Stimulated activated CD8-positive, alpha-beta memory T cell treated with anti-CD3 and anti-CD28 coated beads, Interleukin-12 subunit alpha, Interleukin-12 subunit beta, amount 100 ng/mL, for 24 hours (primary cell): Measurements from ENCODE around the gene IGBP1.
"Not testable (repeated sequence)": the region's sequence is repeated elsewhere in the genome, so short reads cannot be mapped to it uniquely, and the experiment has no call there.

Experiments
- DNase-seq: peaks from one replicate; pipeline ENCODE4 v3.0.0-alpha.2; 2020; ENCODE audit errors: extremely low read depth

The IGBP1 gene

GRCh38 chrX:70133303-70134115 is at the start of gene IGBP1:
TSS of gene IGBP1 (plus strand) at chrX:70133447. CDS start at chrX:70133948, 501 bp downstream.
- DNase-seq: peak; percentile 41

- no peak for DNase-seq
Measured at GRCh38 chrX:70084592-70085240, 48.5 kb upstream of the IGBP1 start.

GRCh38 chrX:70087857-70088630 is 45.2 kb upstream of the IGBP1 start:
- DNase-seq: no peak

- no peak for DNase-seq
Measured at GRCh38 chrX:70088751-70089150, 44.5 kb upstream of the IGBP1 start.

- no peak for DNase-seq
Measured at GRCh38 chrX:70089604-70090297, 43.5 kb upstream of the IGBP1 start.

- DNase-seq: no peak
Measured at GRCh38 chrX:70092247-70092646, 41.0 kb upstream of the IGBP1 start.

- DNase-seq: no peak
Measured at GRCh38 chrX:70096052-70096451, 37.2 kb upstream of the IGBP1 start.

- no peak for DNase-seq
Measured at GRCh38 chrX:70105229-70105628, 28.0 kb upstream of the IGBP1 start.

GRCh38 chrX:70111436-70112026 is 21.7 kb upstream of the IGBP1 start:
- DNase-seq: not testable (repeated sequence)

GRCh38 chrX:70117738-70118137 is 15.5 kb upstream of the IGBP1 start:
- no peak for DNase-seq

GRCh38 chrX:70123014-70123413 is 10.2 kb upstream of the IGBP1 start:
- not testable (repeated sequence) for DNase-seq

- DNase-seq: no peak
Measured at GRCh38 chrX:70124678-70125077, 8.6 kb upstream of the IGBP1 start.

- no peak for DNase-seq
Measured at GRCh38 chrX:70128071-70128470, 5.2 kb upstream of the IGBP1 start.

GRCh38 chrX:70129816-70130215 is 3.4 kb upstream of the IGBP1 start:
- DNase-seq: no peak

GRCh38 chrX:70132224-70132623 is 1.0 kb upstream of the IGBP1 start:
- DNase-seq: no peak

GRCh38 chrX:70132877-70133302 is 357 bp upstream of the IGBP1 start:
- DNase-seq: no peak

- DNase-seq: no peak
Measured at GRCh38 chrX:70134116-70134477, 850 bp downstream of the IGBP1 start.

- DNase-seq: no peak
Measured at GRCh38 chrX:70138622-70139021, 5.4 kb downstream of the IGBP1 start.

- no peak for DNase-seq
Measured at GRCh38 chrX:70139736-70140135, 6.5 kb downstream of the IGBP1 start.

GRCh38 chrX:70141373-70141772 is 8.1 kb downstream of the IGBP1 start:
- DNase-seq: no peak
